Spleen (tissue), 11 donors: ENCODE measurements around the gene ZBTB4. TPM values are rescaled to one million over a fixed set of nuclear protein-coding genes. Genes with fewer than 3 reads are reported as not detected.
A peak's percentile ranks its signal among the peaks of the same experiment; 100 is the strongest.

Experiments
- DNase-seq: peaks from one replicate; pipeline ENCODE4 v3.0.0-alpha.2; 2020
- H3K27ac ChIP-seq, 8 donors: fragments of 200-600 bp; sonication (generic) in 7 of 8; 1 replicate in 4 of 8; 2 replicates in 4 of 8; pipeline versions ENCODE4 v1.5.0 to v1.8.0; 2016 to 2021; ENCODE audit warnings: inconsistent platforms in 4 of 8, mild to moderate bottlenecking in 4 of 8, moderate library complexity in 1 of 8
- H3K27me3 ChIP-seq, 7 donors: fragments of 200-600 bp; sonication (generic) in 6 of 7; replicated peaks in 1 of 7; 1 replicate in 4 of 7; 2 replicates in 3 of 7; pipeline versions ENCODE4 v1.5.0 to v1.8.0; 2016 to 2021; ENCODE audit warnings: inconsistent platforms in 3 of 7, mild to moderate bottlenecking in 1 of 7
- H3K36me3 ChIP-seq, 6 donors: fragments of 200-600 bp; sonication (generic) in 5 of 6; 1 replicate in 4 of 6; 2 replicates in 2 of 6; pipeline versions ENCODE4 v1.5.0 to v1.8.0; 2016 to 2021; ENCODE audit warnings: inconsistent platforms in 2 of 6
- H3K4me1 ChIP-seq, 6 donors: fragments of 200-600 bp; sonication (generic) in 5 of 6; 1 replicate in 3 of 6; 2 replicates in 3 of 6; pipeline versions ENCODE4 v1.5.0 to v1.8.0; 2016 to 2021; ENCODE audit warnings: inconsistent platforms in 3 of 6
- H3K4me3 ChIP-seq, 8 donors: fragments of 200-600 bp; sonication (generic) in 7 of 8; 1 replicate in 4 of 8; 2 replicates in 4 of 8; pipeline versions ENCODE4 v1.5.0 to v1.8.0; 2016 to 2021; ENCODE audit warnings: inconsistent platforms in 4 of 8, mild to moderate bottlenecking in 4 of 8, moderate library complexity in 2 of 8
- H3K9me3 ChIP-seq, 8 donors: fragments of 200-600 bp; sonication (generic) in 7 of 8; 1 replicate in 4 of 8; 2 replicates in 4 of 8; pipeline versions ENCODE4 v1.5.0 to v1.8.0; 2016 to 2021; ENCODE audit warnings: inconsistent platforms in 4 of 8
- CTCF ChIP-seq, 11 experiments: fragments of 200-600 bp in 7 of 11; fragments of 450-650 bp in 4 of 11; sonication (generic) in 4 of 11; IDR thresholded peaks in 8 of 11; conservative IDR thresholded peaks in 3 of 11; 1 replicate in 7 of 11; 2 replicates in 4 of 11; pipeline versions ENCODE4 v1.4.0 to v1.8.0; 2016 to 2021; ENCODE audit warnings: antibody characterized with exemption in 11 of 11, inconsistent platforms in 4 of 11, mild to moderate bottlenecking in 1 of 11
- POLR2A ChIP-seq, 3 donors: fragments of 450-650 bp; IDR thresholded peaks; one replicate each; pipeline ENCODE4 v1.5.1; 2017; ENCODE audit warnings: antibody characterized with exemption in 3 of 3, mild to moderate bottlenecking in 1 of 3
- POLR2AphosphoS5 ChIP-seq, 3 donors: sonication (generic); formaldehyde crosslinking; IDR thresholded peaks; one replicate each; pipeline ENCODE4 v1.5.1; 2017; ENCODE audit warnings: antibody characterized with exemption in 3 of 3
- WGBS, 5 donors: extraction: QIAGEN DNeasy Blood & Tissue Kit in 3 of 5; methylation state at CpG; one replicate each; pipeline versions ENCODE4 v1.1.5 to v1.1.7; 2013 to 2018; 5-methylcytosine and 5-hydroxymethylcytosine counted together
- intact Hi-C: fragments of 100-400 bp; cut with DNase I; formaldehyde crosslinking; loops from one replicate; pipeline ENCODE4 v1.15.0; 2023; ENCODE audit warnings: low total_unique reads
- polyA plus RNA-seq, 3 donors: library from polyadenylated mRNA; stranded (reverse); fragments of 200-250 nt; gene quantifications; one replicate each; pipeline ENCODE4 v1.2.1, GENCODE V29; 2013
- total RNA-seq, 7 donors: library from RNA; depleted of rRNA in 3 of 7; stranded (reverse); fragments of >200 nt in 3 of 7; fragmentation: NEBNext Ultra II Directional in 4 of 7; extraction: Animal tissue kit (Norgen Biotek cat#: 25700) in 4 of 7; gene quantifications; one replicate each; pipeline versions ENCODE4 v1.1.0 to v1.2.1, GENCODE V29; 2016 to 2021
- donor health status: healthy with polysubstance abuse.
- donor health status: DM: no; HTN: no; CAD: no; lungs with moderate emphysema.
- donor health status: DM: no; HTN: no; CAD: no.
- donor health status: Bipolar disorder and iron deficiency.
- donor health status: healthy.
- donor health status: DM: no; HTN: no; CAD: no.
- donor health status: DM: yes; HTN: yes; CAD: no.

Gene ZBTB4
- total and polyA plus RNA-seq, 10 donors = 10.5 to 68.8 (median 42.2) TPM

- no peak overlapping the region for H3K4me3 ChIP-seq
- H3K27me3 ChIP-seq = no peaks in the 10 kb centered on the region
- no peaks in the 10 kb centered on the region for H3K9me3 ChIP-seq
- intact Hi-C loops = no loop called here
- H3K27ac ChIP-seq = peak overlapping the region in 1 of 8 donors; percentile 21
- peaks cover 21 to 86% (median 53%) of the 10 kb centered on the region in 6 donors for H3K4me1 ChIP-seq
- peaks cover 0 to 48% (median 18%) of the 10 kb centered on the region in 6 donors for H3K36me3 ChIP-seq
- WGBS, 5 donors = 79 to 91% (median 84%) methylated on average over 12 of the region's 12 CpGs
- TF ChIP-seq POLR2AphosphoS5 (IDR thresholded peaks at IDR 0.05) (no peak), POLR2A (IDR thresholded peaks at IDR 0.05) (no peak), CTCF (IDR thresholded peaks at IDR 0.05 in 8 of 11, conservative IDR thresholded peaks at IDR 0.05 in 3 of 11) (no peak)
- no peak for DNase-seq
Observed at GRCh38 chr17:7468804-7469389, 10.5 kb downstream of the ZBTB4 start.

- TF ChIP-seq CTCF (IDR thresholded peaks at IDR 0.05 in 8 of 11, conservative IDR thresholded peaks at IDR 0.05 in 3 of 11) (no peak), POLR2AphosphoS5 (IDR thresholded peaks at IDR 0.05) (no peak), POLR2A (IDR thresholded peaks at IDR 0.05) (no peak)
Observed at GRCh38 chr17:7468290-7468689, 11.1 kb downstream of the ZBTB4 start.

GRCh38 chr17:7467498-7467897 lies 11.9 kb downstream of the ZBTB4 start:
- peaks cover 17 to 73% (median 50%) of the 10 kb centered on the region in 6 donors for H3K4me1 ChIP-seq
- TF ChIP-seq CTCF (IDR thresholded peaks at IDR 0.05 in 8 of 11, conservative IDR thresholded peaks at IDR 0.05 in 3 of 11) (no peak), POLR2AphosphoS5 (IDR thresholded peaks at IDR 0.05) (no peak), POLR2A (IDR thresholded peaks at IDR 0.05) (no peak)
- 79 to 86% (median 80%) methylated on average over 3 of the region's 3 CpGs for WGBS, 5 donors
- no peak for DNase-seq
- no peaks in the 10 kb centered on the region for H3K27me3 ChIP-seq
- H3K4me3 ChIP-seq = no peak overlapping the region
- peaks cover 0 to 62% (median 32%) of the 10 kb centered on the region in 6 donors for H3K36me3 ChIP-seq
- peak overlapping the region in 6 of 8 donors; percentile 35 to 80 (median 72) for H3K27ac ChIP-seq
- H3K9me3 ChIP-seq = no peaks in the 10 kb centered on the region
- intact Hi-C loops = no loop called here

More at GRCh38 chr17:7468290-7468689, 11.1 kb downstream of the ZBTB4 start:
- Histone ChIP-seq H3K27ac (peak overlapping the region in 1 of 8 donors; percentile 21), H3K36me3 (peaks cover 0 to 54% (median 24%) of the 10 kb centered on the region in 6 donors), H3K9me3 (no peaks in the 10 kb centered on the region), H3K4me1 (peaks cover 17 to 79% (median 53%) of the 10 kb centered on the region in 6 donors), H3K4me3 (no peak overlapping the region), H3K27me3 (no peaks in the 10 kb centered on the region)
- WGBS, 5 donors = 90 to 94% (median 94%) methylated on average over 11 of the region's 11 CpGs
- intact Hi-C loops = no loop called here
- no peak for DNase-seq

- H3K9me3 ChIP-seq = no peaks in the 10 kb centered on the region
- 67 to 74% (median 72%) methylated on average over 15 to 16 of the region's 16 CpGs for WGBS, 5 donors
- H3K4me3 ChIP-seq = no peak overlapping the region
- peak overlapping the region; percentile 35 to 80 (median 68) for H3K27ac ChIP-seq
- TF ChIP-seq POLR2AphosphoS5 (IDR thresholded peaks at IDR 0.05) (peak; percentile 14 to 58 (median 38)), POLR2A (IDR thresholded peaks at IDR 0.05) (no peak), CTCF (IDR thresholded peaks at IDR 0.05 in 8 of 11, conservative IDR thresholded peaks at IDR 0.05 in 3 of 11) (no peak)
- no peaks in the 10 kb centered on the region for H3K27me3 ChIP-seq
- H3K36me3 ChIP-seq = peaks cover 0 to 69% (median 37%) of the 10 kb centered on the region in 6 donors
- DNase-seq = peak; percentile 75
- peaks cover 12 to 66% (median 43%) of the 10 kb centered on the region in 6 donors for H3K4me1 ChIP-seq
- intact Hi-C loops = no loop called here
Observed at GRCh38 chr17:7466639-7467341, 12.6 kb downstream of the ZBTB4 start.
